Prostate gland (tissue), 2 donors: ENCODE results near the gene TAP1.

Experiments used
- POLR2A ChIP-seq: fragments of 450-650 bp; IDR thresholded peaks from one replicate; pipeline ENCODE4 v1.6.1; 2016; ENCODE audit warnings: antibody characterized with exemption, mild to moderate bottlenecking
- TF ChIP-seq, protein P1 (sequence below), 4 experiments: fragments of 200-600 bp in 2 of 4; fragments of 450-650 bp in 2 of 4; sonication (generic) in 2 of 4; IDR thresholded peaks; 1 replicate in 3 of 4; 2 replicates in 1 of 4; pipeline ENCODE4 v1.5.1; 2016 to 2019; ENCODE audit warnings: antibody characterized with exemption in 4 of 4, mild to moderate bottlenecking in 2 of 4, moderate library complexity in 2 of 4

DNA sequence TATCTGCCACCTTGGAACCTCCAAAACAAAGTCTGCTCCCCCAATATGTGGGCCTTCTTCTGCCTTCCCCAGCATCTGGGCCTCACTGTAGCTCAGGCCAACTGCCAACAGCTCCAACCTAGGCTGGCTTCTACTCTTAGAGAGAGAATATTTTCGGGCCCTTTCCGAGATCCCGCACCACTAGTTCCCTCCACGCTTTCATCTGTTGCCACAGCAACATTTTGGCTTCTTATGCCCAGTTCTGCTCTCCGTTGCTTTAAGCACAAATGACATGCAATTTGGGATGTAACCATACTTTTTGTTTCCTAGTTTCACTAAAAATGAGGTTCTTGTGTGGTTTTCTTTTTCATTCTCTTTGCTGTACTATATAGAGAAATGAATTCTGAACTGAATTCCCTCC, 34.1 kb upstream of the TAP1 start:
- TF ChIP-seq, protein P1, sequence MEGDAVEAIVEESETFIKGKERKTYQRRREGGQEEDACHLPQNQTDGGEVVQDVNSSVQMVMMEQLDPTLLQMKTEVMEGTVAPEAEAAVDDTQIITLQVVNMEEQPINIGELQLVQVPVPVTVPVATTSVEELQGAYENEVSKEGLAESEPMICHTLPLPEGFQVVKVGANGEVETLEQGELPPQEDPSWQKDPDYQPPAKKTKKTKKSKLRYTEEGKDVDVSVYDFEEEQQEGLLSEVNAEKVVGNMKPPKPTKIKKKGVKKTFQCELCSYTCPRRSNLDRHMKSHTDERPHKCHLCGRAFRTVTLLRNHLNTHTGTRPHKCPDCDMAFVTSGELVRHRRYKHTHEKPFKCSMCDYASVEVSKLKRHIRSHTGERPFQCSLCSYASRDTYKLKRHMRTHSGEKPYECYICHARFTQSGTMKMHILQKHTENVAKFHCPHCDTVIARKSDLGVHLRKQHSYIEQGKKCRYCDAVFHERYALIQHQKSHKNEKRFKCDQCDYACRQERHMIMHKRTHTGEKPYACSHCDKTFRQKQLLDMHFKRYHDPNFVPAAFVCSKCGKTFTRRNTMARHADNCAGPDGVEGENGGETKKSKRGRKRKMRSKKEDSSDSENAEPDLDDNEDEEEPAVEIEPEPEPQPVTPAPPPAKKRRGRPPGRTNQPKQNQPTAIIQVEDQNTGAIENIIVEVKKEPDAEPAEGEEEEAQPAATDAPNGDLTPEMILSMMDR (IDR thresholded peaks at IDR 0.05): no peak
- no peak for TF ChIP-seq POLR2A
